ENCODE data around the gene FITM1. TPM values are rescaled to one million over a fixed set of nuclear protein-coding genes. Genes with fewer than 3 reads are reported as not detected.

FITM1 gene
- polyA plus RNA-seq, 3 donors, result 2.1 TPM; not detected in 2

GRCh38 chr14:24137529-24138395 is 7.3 kb downstream of the FITM1 start:
- Histone ChIP-seq H3K4me2 (replicated peaks; ENCODE audit: extremely low read depth, low read length, poor library complexity, severe bottlenecking) (peak overlapping the region; percentile 82), H4K20me1 (ENCODE audit: insufficient read depth, low read length) (peaks cover 38% of the 10 kb centered on the region), H3K36me3 (replicated peaks in 1 of 2; ENCODE audit: control insufficient read depth in 1 of 2, insufficient read depth in 2 of 2, low read length in 2 of 2) (peaks cover 26 to 30% of the 10 kb centered on the region in 2 donors), H3K9me3 (replicated peaks in 1 of 2; ENCODE audit: control insufficient read depth in 1 of 2, insufficient read depth in 1 of 2, low read length in 2 of 2) (no peaks in the 10 kb centered on the region), H3K4me1 (ENCODE audit: control insufficient read depth in 1 of 2, insufficient read depth in 2 of 2, low read length in 2 of 2) (peaks cover 42 to 56% of the 10 kb centered on the region in 2 donors), H3K27ac (ENCODE audit: low read depth in 1 of 2, low read length in 2 of 2) (peak overlapping the region in 1 of 2 donors; percentile 94), H3K79me2 (ENCODE audit: insufficient read depth, low read length) (peaks cover 51% of the 10 kb centered on the region), H3K27me3 (ENCODE audit: control insufficient read depth in 2 of 2, insufficient read depth in 2 of 2, low read length in 2 of 2) (no peaks in the 10 kb centered on the region), H3K9ac (ENCODE audit: insufficient read depth, low read length, poor library complexity, severe bottlenecking) (no peak overlapping the region), H2AFZ (ENCODE audit: insufficient read depth, low read depth, low read length, poor library complexity, severe bottlenecking) (no peak overlapping the region), H3K4me3 (replicated peaks in 1 of 3; ENCODE audit: low read depth in 2 of 3, low read length in 3 of 3) (peak overlapping the region in 1 of 3 experiments; percentile 97)
- Mint-ChIP-seq H3K27me3 (ENCODE audit: low read depth in 3 of 3) (peaks cover 0 to 1% (median 0%) of the 10 kb centered on the region in 3 donors), H3K4me1 (peaks cover 58% of the 10 kb centered on the region), H3K9me3 (peaks cover 0 to under 1% (median 0%) of the 10 kb centered on the region in 7 donors), H3K36me3 (peaks cover 34% of the 10 kb centered on the region in 2 donors), H3K4me3 (peak overlapping the region in 1 of 2 donors; percentile 93), H3K27ac (peak overlapping the region in 6 of 7 donors; percentile 33 to 94 (median 89))
- WGBS (ENCODE audit: insufficient coverage), result 87% methylated on average over 4 of the region's 8 CpGs
- DNase-seq, result no peak
- intact Hi-C loops (cut with micrococcal nuclease), result loop anchor here in 1 of 2 donors (10.0 kb wide), 1 partner anchor 97 kb away; the partner anchor contains the start of genes GMPR2 and NEDD8
- TF ChIP-seq, protein P1, sequence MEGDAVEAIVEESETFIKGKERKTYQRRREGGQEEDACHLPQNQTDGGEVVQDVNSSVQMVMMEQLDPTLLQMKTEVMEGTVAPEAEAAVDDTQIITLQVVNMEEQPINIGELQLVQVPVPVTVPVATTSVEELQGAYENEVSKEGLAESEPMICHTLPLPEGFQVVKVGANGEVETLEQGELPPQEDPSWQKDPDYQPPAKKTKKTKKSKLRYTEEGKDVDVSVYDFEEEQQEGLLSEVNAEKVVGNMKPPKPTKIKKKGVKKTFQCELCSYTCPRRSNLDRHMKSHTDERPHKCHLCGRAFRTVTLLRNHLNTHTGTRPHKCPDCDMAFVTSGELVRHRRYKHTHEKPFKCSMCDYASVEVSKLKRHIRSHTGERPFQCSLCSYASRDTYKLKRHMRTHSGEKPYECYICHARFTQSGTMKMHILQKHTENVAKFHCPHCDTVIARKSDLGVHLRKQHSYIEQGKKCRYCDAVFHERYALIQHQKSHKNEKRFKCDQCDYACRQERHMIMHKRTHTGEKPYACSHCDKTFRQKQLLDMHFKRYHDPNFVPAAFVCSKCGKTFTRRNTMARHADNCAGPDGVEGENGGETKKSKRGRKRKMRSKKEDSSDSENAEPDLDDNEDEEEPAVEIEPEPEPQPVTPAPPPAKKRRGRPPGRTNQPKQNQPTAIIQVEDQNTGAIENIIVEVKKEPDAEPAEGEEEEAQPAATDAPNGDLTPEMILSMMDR (IDR thresholded peaks at IDR 0.05), result no peak

- H2AFZ ChIP-seq (ENCODE audit: insufficient read depth, low read depth, low read length, poor library complexity, severe bottlenecking), result no peak overlapping the region
- no peaks in the 10 kb centered on the region for H3K9me3 ChIP-seq (replicated peaks in 1 of 2; ENCODE audit: control insufficient read depth in 1 of 2, insufficient read depth in 1 of 2, low read length in 2 of 2)
- H4K20me1 ChIP-seq (ENCODE audit: insufficient read depth, low read length), result peaks cover 38% of the 10 kb centered on the region
- H3K36me3 ChIP-seq (replicated peaks in 1 of 2; ENCODE audit: control insufficient read depth in 1 of 2, insufficient read depth in 2 of 2, low read length in 2 of 2), result peaks cover 30 to 39% of the 10 kb centered on the region in 2 donors
- H3K4me3 ChIP-seq (replicated peaks in 1 of 3; ENCODE audit: low read depth in 2 of 3, low read length in 3 of 3), result no peak overlapping the region
- H3K27ac ChIP-seq (ENCODE audit: low read depth in 1 of 2, low read length in 2 of 2), result peak overlapping the region in 1 of 2 donors; percentile 3
- no peak for DNase-seq
- Mint-ChIP-seq H3K27me3 (ENCODE audit: low read depth in 3 of 3) (peaks cover 0 to 1% (median 0%) of the 10 kb centered on the region in 3 donors), H3K4me1 (peaks cover 60% of the 10 kb centered on the region), H3K27ac (peak overlapping the region in 4 of 7 donors; percentile 54 to 79 (median 66)), H3K36me3 (peaks cover 39 to 42% of the 10 kb centered on the region in 2 donors), H3K4me3 (no peak overlapping the region), H3K9me3 (no peaks in the 10 kb centered on the region)
- WGBS (ENCODE audit: insufficient coverage), result 95% methylated on average over 11 of the region's 13 CpGs
- intact Hi-C loops (cut with micrococcal nuclease), result loop anchor here in 1 of 2 donors (10.0 kb wide), 1 partner anchor 96 kb away; the partner anchor contains the start of genes GMPR2 and NEDD8
- no peaks in the 10 kb centered on the region for H3K27me3 ChIP-seq (ENCODE audit: control insufficient read depth in 2 of 2, insufficient read depth in 2 of 2, low read length in 2 of 2)
- TF ChIP-seq, protein P1 (IDR thresholded peaks at IDR 0.05), result no peak
- no peak overlapping the region for H3K9ac ChIP-seq (ENCODE audit: insufficient read depth, low read length, poor library complexity, severe bottlenecking)
- H3K4me2 ChIP-seq (replicated peaks; ENCODE audit: extremely low read depth, low read length, poor library complexity, severe bottlenecking), result no peak overlapping the region
- peaks cover 56% of the 10 kb centered on the region for H3K79me2 ChIP-seq (ENCODE audit: insufficient read depth, low read length)
- H3K4me1 ChIP-seq (ENCODE audit: control insufficient read depth in 1 of 2, insufficient read depth in 2 of 2, low read length in 2 of 2), result peaks cover 42 to 56% of the 10 kb centered on the region in 2 donors
These were observed 8.2 kb downstream of the FITM1 start for GRCh38 chr14:24138396-24139271.
